A549 treated with RU486 at 1 μM for 4 hours (cell line): ENCODE measurements around the gene FOXO3B. TPM values are rescaled to one million over a fixed set of nuclear protein-coding genes. Genes with fewer than 3 reads are reported as not detected.

Experiments
- total RNA-seq: library from RNA; stranded (reverse); fragments of 200-300 nt; extraction: Qiagen RNA extraction; gene quantifications from 5 replicates; pipeline ENCODE4 v1.2.3, GENCODE V29; 2022; ENCODE audit warnings: low read depth

FOXO3B gene
- 3.7 to 5.4 TPM (median 5.1 TPM) in 5 replicates for total RNA-seq

GRCh38 chr17:18681767-18682571 is at the start of gene FOXO3B:
Gene FOXO3B (minus strand): TSS chr17:18682314. CDS start chr17:18681651, 663 bp downstream.

GRCh38 chr17:18644291-18644690 is 37.8 kb downstream of the FOXO3B start, which contains the start of gene TBC1D28:
Gene TBC1D28 (minus strand): TSS chr17:18644391. CDS start chr17:18641352, 3,039 bp downstream.

Other genes with a start within 250 kb of the FOXO3B start
- not detected in 5 replicates for gene LGALS9C, start 205.5 kb downstream of the FOXO3B start, total RNA-seq
- not detected in 5 replicates for gene TBC1D28, start 37.9 kb downstream of the FOXO3B start, total RNA-seq
- gene FBXW10, start 61.7 kb upstream of the FOXO3B start, total RNA-seq, result 0.69 to 1.8 TPM (median 1.1 TPM) in 5 replicates
- 56.6 to 86.2 TPM (median 72.2 TPM) in 5 replicates for gene TVP23B, start 98.9 kb upstream of the FOXO3B start, total RNA-seq
- gene PRPSAP2, start 175.8 kb upstream of the FOXO3B start, total RNA-seq, result 36.9 to 46.3 TPM (median 45.2 TPM) in 5 replicates